Stimulated activated naive CD8-positive, alpha-beta T cell treated with anti-CD3 and anti-CD28 coated beads, Interleukin-15, amount 100 ng/mL, for 72 hours (primary cell): Measurements from ENCODE around the gene KDF1.

Source experiments
- ATAC-seq: fragments of 150-1000 bp; cut with Tn5 transposase; 2 replicates; pipeline ENCODE4 v1.10.0; 2021; ENCODE audit warnings: mild to moderate bottlenecking, moderate library complexity
- DNase-seq, 2 donors: peaks; one replicate each; pipeline ENCODE4 v3.0.0; 2021 to 2022
- H3K27ac Mint-ChIP-seq, 2 donors: one replicate each; pipeline ENCODE4 v1.8.0; 2022; ENCODE audit warnings: mild to moderate bottlenecking in 2 of 2, mixed read lengths in 2 of 2, moderate library complexity in 2 of 2
- H3K27me3 Mint-ChIP-seq: one replicate; pipeline ENCODE4 v1.8.0; 2022; ENCODE audit warnings: mixed read lengths
- H3K4me1 Mint-ChIP-seq: one replicate; pipeline ENCODE4 v1.8.0; 2022; ENCODE audit warnings: mild to moderate bottlenecking, mixed read lengths
- H3K4me3 Mint-ChIP-seq, 2 donors: one replicate each; pipeline ENCODE4 v1.8.0; 2022; ENCODE audit warnings: mild to moderate bottlenecking in 2 of 2, mixed read lengths in 2 of 2, moderate library complexity in 1 of 2
- H3K9me3 Mint-ChIP-seq, 2 donors: one replicate each; pipeline ENCODE4 v1.8.0; 2022; ENCODE audit warnings: mixed read lengths in 2 of 2

The KDF1 gene

GRCh38 chr1:26976621-26977510 is 16.6 kb upstream of the KDF1 start:
- Mint-ChIP-seq H3K4me1 (peaks cover 8% of the 10 kb centered on the region), H3K9me3 (no peaks in the 10 kb centered on the region), H3K27me3 (peaks cover 28% of the 10 kb centered on the region), H3K4me3 (no peak overlapping the region), H3K27ac (no peak overlapping the region)
- no peak for DNase-seq
- no peak for ATAC-seq

- no peaks in the 10 kb centered on the region for H3K9me3 Mint-ChIP-seq
- DNase-seq (no peak), ATAC-seq (no peak)
- peaks cover 9% of the 10 kb centered on the region for H3K4me1 Mint-ChIP-seq
- no peak overlapping the region for H3K4me3 Mint-ChIP-seq
- peak overlapping the region in 1 of 2 donors; percentile 94 for H3K27ac Mint-ChIP-seq
- peaks cover 20% of the 10 kb centered on the region for H3K27me3 Mint-ChIP-seq
Measured at GRCh38 chr1:26972821-26973220, 12.6 kb upstream of the KDF1 start.

- ATAC-seq (no peak), DNase-seq (no peak)
- H3K4me1 Mint-ChIP-seq: peaks cover 9% of the 10 kb centered on the region
- H3K4me3 Mint-ChIP-seq: no peak overlapping the region
- H3K27me3 Mint-ChIP-seq: peaks cover 17% of the 10 kb centered on the region
- no peaks in the 10 kb centered on the region for H3K9me3 Mint-ChIP-seq
- H3K27ac Mint-ChIP-seq: peak overlapping the region in 1 of 2 donors; percentile 94
Measured at GRCh38 chr1:26972390-26972789, 12.1 kb upstream of the KDF1 start.

- Mint-ChIP-seq H3K4me3 (no peak overlapping the region), H3K9me3 (no peaks in the 10 kb centered on the region), H3K4me1 (peaks cover 9% of the 10 kb centered on the region), H3K27ac (no peak overlapping the region), H3K27me3 (peaks cover 21% of the 10 kb centered on the region)
- DNase-seq (no peak), ATAC-seq (no peak)
Measured at GRCh38 chr1:26971590-26971989, 11.3 kb upstream of the KDF1 start.

- no peak for ATAC-seq
- no peak for DNase-seq
- Mint-ChIP-seq H3K9me3 (no peaks in the 10 kb centered on the region), H3K27ac (no peak overlapping the region), H3K4me1 (peaks cover 9% of the 10 kb centered on the region), H3K27me3 (peaks cover 29% of the 10 kb centered on the region), H3K4me3 (no peak overlapping the region)
Measured at GRCh38 chr1:26970810-26971209, 10.5 kb upstream of the KDF1 start.

- H3K4me3 Mint-ChIP-seq: no peak overlapping the region
Measured at GRCh38 chr1:26965628-26966027, 5.4 kb upstream of the KDF1 start.

GRCh38 chr1:26965213-26965612 is 4.9 kb upstream of the KDF1 start:
- Mint-ChIP-seq H3K27ac (no peak overlapping the region), H3K4me3 (no peak overlapping the region), H3K9me3 (no peaks in the 10 kb centered on the region), H3K4me1 (peaks cover 6% of the 10 kb centered on the region), H3K27me3 (peaks cover 65% of the 10 kb centered on the region)
- no peak for DNase-seq
- no peak for ATAC-seq

More at GRCh38 chr1:26965628-26966027, 5.4 kb upstream of the KDF1 start:
- Mint-ChIP-seq H3K27me3 (peaks cover 62% of the 10 kb centered on the region), H3K9me3 (no peaks in the 10 kb centered on the region), H3K27ac (no peak overlapping the region), H3K4me1 (peaks cover 3% of the 10 kb centered on the region)
- no peak for ATAC-seq
- no peak for DNase-seq

- peaks cover 67% of the 10 kb centered on the region for H3K27me3 Mint-ChIP-seq
- ATAC-seq: no peak
- no peak overlapping the region for H3K4me3 Mint-ChIP-seq
- H3K27ac Mint-ChIP-seq: no peak overlapping the region
- H3K4me1 Mint-ChIP-seq: peaks cover 6% of the 10 kb centered on the region
- no peaks in the 10 kb centered on the region for H3K9me3 Mint-ChIP-seq
- no peak for DNase-seq
Measured at GRCh38 chr1:26961826-26962225, 1.6 kb upstream of the KDF1 start.

- Mint-ChIP-seq H3K27me3 (peaks cover 55% of the 10 kb centered on the region), H3K27ac (peak overlapping the region; percentile 72 to 74), H3K9me3 (no peaks in the 10 kb centered on the region), H3K4me3 (peak overlapping the region; percentile 75 to 86), H3K4me1 (peaks cover 6% of the 10 kb centered on the region)
- DNase-seq (no peak), ATAC-seq (no peak)
Measured at GRCh38 chr1:26960625-26960966, 328 bp upstream of the KDF1 start.

- ATAC-seq (no peak), DNase-seq (no peak)
- H3K4me1 Mint-ChIP-seq: peaks cover 6% of the 10 kb centered on the region
- H3K4me3 Mint-ChIP-seq: peak overlapping the region; percentile 72 to 75
- H3K9me3 Mint-ChIP-seq: no peaks in the 10 kb centered on the region
- H3K27me3 Mint-ChIP-seq: peaks cover 46% of the 10 kb centered on the region
- H3K27ac Mint-ChIP-seq: no peak overlapping the region
Measured at GRCh38 chr1:26959270-26959669, 998 bp downstream of the KDF1 start.

GRCh38 chr1:26957306-26957705 is 3.0 kb downstream of the KDF1 start:
- no peak overlapping the region for H3K27ac Mint-ChIP-seq
- H3K4me3 Mint-ChIP-seq: no peak overlapping the region
- DNase-seq (no peak), ATAC-seq (no peak)
- H3K9me3 Mint-ChIP-seq: no peaks in the 10 kb centered on the region
- peaks cover 32% of the 10 kb centered on the region for H3K27me3 Mint-ChIP-seq
- H3K4me1 Mint-ChIP-seq: peaks cover 6% of the 10 kb centered on the region

- DNase-seq (no peak), ATAC-seq (no peak)
- Mint-ChIP-seq H3K27me3 (peaks cover 22% of the 10 kb centered on the region), H3K4me3 (no peak overlapping the region), H3K9me3 (no peaks in the 10 kb centered on the region), H3K27ac (no peak overlapping the region), H3K4me1 (peaks cover 6% of the 10 kb centered on the region)
Measured at GRCh38 chr1:26956321-26956720, 3.9 kb downstream of the KDF1 start.

GRCh38 chr1:26953374-26953773 is 6.9 kb downstream of the KDF1 start:
- H3K4me3 Mint-ChIP-seq: no peak overlapping the region
- ATAC-seq: no peak
- H3K27ac Mint-ChIP-seq: no peak overlapping the region

GRCh38 chr1:26951821-26952497 is 8.3 kb downstream of the KDF1 start:
- Mint-ChIP-seq H3K4me1 (no peaks in the 10 kb centered on the region), H3K27me3 (no peaks in the 10 kb centered on the region), H3K4me3 (no peak overlapping the region), H3K9me3 (no peaks in the 10 kb centered on the region), H3K27ac (no peak overlapping the region)
- no peak for ATAC-seq
- no peak for DNase-seq

More at GRCh38 chr1:26953374-26953773, 6.9 kb downstream of the KDF1 start:
- no peak for DNase-seq
- Mint-ChIP-seq H3K4me1 (no peaks in the 10 kb centered on the region), H3K9me3 (no peaks in the 10 kb centered on the region), H3K27me3 (peaks cover under 1% of the 10 kb centered on the region)

GRCh38 chr1:26951216-26951615 is 9.1 kb downstream of the KDF1 start:
- ATAC-seq (no peak), DNase-seq (no peak)
- Mint-ChIP-seq H3K4me1 (no peaks in the 10 kb centered on the region), H3K9me3 (no peaks in the 10 kb centered on the region), H3K27ac (peak overlapping the region in 1 of 2 donors; percentile 5), H3K27me3 (no peaks in the 10 kb centered on the region), H3K4me3 (no peak overlapping the region)

- H3K4me3 Mint-ChIP-seq: no peak overlapping the region
- DNase-seq (no peak), ATAC-seq (no peak)
- H3K27ac Mint-ChIP-seq: peak overlapping the region in 1 of 2 donors; percentile 91
- no peaks in the 10 kb centered on the region for H3K4me1 Mint-ChIP-seq
- H3K27me3 Mint-ChIP-seq: no peaks in the 10 kb centered on the region
- H3K9me3 Mint-ChIP-seq: no peaks in the 10 kb centered on the region
Measured at GRCh38 chr1:26950602-26951001, 9.7 kb downstream of the KDF1 start.
